ENCODE results near the gene POGZ.
A peak's percentile ranks its signal among the peaks of the same experiment; 100 is the strongest.

The POGZ gene, protein sequence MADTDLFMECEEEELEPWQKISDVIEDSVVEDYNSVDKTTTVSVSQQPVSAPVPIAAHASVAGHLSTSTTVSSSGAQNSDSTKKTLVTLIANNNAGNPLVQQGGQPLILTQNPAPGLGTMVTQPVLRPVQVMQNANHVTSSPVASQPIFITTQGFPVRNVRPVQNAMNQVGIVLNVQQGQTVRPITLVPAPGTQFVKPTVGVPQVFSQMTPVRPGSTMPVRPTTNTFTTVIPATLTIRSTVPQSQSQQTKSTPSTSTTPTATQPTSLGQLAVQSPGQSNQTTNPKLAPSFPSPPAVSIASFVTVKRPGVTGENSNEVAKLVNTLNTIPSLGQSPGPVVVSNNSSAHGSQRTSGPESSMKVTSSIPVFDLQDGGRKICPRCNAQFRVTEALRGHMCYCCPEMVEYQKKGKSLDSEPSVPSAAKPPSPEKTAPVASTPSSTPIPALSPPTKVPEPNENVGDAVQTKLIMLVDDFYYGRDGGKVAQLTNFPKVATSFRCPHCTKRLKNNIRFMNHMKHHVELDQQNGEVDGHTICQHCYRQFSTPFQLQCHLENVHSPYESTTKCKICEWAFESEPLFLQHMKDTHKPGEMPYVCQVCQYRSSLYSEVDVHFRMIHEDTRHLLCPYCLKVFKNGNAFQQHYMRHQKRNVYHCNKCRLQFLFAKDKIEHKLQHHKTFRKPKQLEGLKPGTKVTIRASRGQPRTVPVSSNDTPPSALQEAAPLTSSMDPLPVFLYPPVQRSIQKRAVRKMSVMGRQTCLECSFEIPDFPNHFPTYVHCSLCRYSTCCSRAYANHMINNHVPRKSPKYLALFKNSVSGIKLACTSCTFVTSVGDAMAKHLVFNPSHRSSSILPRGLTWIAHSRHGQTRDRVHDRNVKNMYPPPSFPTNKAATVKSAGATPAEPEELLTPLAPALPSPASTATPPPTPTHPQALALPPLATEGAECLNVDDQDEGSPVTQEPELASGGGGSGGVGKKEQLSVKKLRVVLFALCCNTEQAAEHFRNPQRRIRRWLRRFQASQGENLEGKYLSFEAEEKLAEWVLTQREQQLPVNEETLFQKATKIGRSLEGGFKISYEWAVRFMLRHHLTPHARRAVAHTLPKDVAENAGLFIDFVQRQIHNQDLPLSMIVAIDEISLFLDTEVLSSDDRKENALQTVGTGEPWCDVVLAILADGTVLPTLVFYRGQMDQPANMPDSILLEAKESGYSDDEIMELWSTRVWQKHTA (N-terminal part only)

DNA sequence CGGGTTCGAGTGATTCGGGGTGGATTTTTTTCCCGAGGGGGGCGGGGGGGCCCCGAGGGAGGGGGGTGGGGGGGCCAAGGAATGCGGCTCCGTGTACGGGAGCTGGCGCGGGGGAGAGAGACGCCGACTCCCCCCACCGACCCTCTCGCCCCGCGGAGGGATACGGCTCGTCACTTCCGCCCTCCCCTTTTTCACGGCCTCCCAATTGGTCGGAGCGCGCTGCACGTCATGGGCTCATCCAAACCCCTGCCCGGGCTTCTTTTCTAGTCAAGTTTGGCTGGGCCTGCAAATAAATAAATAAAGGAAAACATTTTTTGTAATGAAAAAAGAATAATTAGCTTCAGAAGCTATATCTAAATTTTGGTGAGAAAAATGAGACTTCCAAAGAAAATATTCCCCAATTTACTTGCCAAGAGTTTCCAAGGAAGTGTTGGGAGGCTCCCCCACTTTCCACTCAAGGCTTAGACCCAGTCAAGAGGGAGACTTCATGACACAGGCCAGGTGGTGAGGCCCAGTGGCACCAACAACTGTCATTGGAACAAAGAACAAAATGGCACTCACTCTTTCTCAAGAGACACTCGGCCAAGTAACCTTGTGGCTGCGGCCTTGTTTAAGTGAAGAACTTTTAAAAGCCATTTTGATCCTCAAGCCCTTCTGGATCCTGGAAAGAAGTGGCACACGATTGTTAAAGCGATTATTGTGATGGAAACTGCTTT lies at the start of gene POGZ:
POGZ (minus strand) TSS at position 164 of the 716 bp plus-strand sequence. CDS start 17,290 bp downstream, outside the sequence.
- peak; percentile 97 for DNase-seq

DNA sequence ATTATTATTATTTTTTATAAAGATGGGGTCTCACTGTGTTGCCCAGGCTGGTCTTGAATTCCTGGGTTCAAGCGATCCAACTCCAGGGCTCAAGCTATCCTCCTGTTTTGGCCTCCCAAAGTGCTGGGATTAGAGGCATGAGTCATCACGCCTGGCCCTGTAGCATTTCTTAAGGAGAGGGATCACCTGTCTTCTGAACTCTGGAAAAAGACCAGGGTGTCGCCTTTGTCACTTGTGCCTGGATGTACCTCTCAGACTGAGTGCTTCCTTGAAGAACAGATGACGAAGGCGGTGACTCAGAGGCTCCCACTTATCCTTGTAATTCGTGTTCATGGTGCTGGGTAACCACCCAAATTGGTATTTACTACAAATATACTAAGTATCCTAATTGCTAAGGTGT lies 49.5 kb upstream of the POGZ start:
- DNase-seq = no peak

DNA sequence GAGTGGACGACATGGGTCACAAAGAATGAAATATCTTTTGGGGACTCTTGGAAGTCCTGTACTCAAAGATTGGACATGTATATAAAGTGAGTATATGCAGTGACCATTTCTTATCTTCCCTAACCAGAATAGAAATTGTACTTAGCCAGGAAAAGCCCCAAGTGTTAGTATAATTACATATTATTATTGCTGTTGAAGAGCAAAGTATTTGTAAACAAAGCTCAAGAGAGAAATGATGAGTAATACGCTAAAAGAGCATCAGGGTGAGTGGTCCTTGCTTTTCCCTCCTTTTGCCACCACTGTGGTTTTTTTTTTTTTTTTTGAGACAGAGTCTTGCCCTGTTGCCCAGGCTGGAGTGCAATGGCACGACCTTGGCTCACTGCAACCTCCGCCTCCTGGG lies 45.5 kb upstream of the POGZ start:
- no peak for DNase-seq

DNA sequence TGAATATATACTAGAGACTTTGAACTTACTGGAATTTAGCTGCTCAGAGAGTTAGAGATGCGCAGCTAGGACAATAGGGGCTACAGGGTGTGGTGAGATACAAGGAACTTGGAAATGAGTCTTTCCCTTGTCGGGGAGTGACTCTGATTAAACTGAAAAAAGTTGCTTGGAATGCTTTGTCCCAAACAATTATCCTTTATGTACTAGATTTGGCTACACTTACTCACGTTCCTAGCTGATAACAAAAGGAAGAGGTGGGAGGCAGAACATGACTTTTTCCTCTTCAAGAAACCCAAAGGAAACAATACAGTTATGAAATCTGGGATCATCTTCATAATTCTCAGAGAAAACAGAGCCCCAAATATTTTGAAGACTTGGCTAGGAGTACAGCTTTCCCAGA lies 45.0 kb upstream of the POGZ start:
- DNase-seq = no peak

DNA sequence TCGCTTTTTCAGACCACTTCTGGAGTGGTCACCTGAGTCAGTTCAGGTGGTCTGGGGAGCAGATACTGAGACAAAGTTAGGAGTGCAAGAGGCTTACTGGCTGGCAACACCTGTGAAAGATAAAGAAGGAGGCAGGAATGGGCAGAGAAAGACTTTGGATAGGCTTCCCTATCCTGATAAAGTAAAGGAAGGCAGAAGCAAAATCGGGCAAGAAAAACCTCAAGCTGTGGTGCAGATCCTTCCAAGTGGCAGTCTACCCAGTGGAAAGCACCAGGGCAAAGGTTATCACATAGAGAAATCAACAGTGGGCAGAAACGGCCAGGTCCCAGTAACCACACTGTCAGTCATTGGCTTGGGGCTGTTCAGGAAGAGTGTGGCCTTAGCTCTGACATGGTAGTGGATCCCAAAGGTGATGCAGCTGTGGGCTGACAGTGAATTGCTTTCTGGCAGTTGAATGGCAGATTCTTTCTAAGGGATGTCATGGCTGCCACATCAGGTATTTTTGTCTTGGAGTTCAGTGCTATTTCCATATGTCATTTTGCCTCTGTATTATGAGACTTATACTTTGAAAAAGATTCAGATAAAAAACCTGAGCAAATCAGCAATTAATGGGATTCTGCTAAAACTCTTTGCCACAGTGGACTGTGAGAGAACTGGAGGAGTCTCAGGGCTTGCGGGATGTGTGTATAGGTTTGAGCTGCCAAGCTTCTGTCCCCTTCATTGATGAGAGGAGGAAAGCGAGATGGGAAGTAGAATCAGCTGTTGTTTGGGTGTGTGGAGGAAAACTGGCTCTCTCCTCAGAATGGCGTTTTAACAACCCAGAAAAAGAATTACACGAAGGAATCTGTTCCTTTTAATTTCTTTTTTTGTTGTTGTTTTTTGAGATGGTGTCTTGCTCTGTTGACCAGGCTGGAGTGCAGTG lies 43.8 kb upstream of the POGZ start:
- DNase-seq = peak; percentile 23

DNA sequence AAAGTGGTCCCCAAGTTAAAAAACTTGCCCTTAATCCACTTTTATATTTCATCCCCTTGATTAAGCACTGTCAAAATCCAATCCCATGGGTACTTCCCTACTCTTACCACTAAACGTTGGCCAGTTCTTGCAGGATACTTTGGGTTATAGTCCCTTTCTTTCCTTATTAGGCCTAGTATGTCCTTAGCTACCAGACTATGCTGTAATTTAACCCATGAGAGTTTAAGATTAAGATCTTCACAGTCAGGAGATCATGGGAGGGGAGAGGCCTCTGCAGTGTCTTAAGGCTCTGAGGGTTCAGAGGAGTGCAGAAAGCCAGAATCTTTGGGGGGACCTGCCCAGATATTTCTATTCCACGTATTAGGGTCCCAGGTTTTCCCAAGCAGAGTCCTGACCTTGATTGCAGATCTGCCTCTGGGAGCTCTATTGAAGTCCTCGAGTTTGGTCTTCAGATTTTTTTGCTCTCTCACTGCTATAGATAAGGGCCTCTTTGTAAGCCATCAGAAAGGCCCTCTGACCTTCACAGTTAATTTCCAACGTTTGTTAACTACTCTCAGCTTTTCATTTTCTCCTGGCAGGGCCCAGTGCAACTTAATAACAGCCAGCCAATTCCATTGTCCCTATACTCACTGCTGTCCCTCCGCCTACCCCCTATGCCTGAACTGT lies 42.9 kb upstream of the POGZ start:
- DNase-seq = no peak

DNA sequence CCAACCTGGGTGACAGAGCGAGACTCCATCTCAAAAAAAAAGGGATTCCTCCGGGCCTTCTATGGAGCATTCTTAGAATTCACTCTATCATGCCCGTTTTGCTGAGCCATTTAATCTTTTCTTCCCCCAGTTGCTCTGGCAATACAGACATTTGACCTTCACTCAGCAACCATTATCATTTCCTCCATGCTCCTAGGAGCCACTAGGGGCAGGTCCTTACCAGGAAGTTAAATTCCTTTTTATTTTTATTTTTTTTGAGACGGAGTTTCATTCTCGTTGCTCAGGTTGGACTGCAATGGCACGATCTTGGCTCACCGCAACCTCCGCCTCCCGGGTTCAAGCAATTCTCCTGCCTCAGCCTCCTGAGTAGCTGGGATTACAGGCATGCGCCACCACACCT lies 42.2 kb upstream of the POGZ start:
- DNase-seq = peak; percentile 42

DNA sequence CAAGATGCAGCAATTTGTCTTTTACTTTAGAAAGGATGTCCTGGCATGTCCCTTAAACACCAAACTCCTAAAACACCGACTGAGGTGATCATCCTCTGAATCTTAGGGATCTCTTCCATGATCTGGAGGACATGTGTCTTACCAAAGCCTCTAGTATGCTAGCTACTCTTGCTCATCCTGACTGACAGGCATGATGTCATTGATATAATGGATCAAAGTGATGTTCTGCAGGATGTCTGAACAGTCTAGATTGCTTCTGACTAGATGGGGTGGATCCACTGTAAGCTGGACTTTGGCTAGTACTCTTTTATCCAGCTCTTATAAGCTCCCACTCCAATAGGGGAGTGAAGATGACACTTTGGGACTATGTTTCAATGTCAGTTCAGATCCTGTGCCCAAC lies 40.6 kb upstream of the POGZ start:
- no peak for DNase-seq

DNA sequence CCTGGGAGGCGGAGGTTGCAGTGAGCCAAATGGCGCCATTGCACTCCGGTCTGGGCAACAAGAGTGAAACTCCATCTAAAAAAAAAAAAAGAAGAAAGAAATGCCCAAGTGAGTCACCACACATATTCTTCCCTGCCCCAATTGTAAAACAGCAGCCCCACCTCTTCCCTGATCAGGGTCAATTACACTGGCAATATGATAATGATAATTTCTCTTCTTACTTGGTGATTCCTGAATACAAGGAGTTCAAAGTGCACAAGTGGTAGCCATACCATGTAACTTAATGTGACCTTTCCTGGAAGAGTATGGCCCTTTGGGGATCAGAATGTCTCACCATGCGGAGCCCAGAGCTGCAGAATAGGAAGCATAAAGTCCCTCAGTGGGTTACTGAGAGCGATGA lies 40.1 kb upstream of the POGZ start:
- no peak for DNase-seq

DNA sequence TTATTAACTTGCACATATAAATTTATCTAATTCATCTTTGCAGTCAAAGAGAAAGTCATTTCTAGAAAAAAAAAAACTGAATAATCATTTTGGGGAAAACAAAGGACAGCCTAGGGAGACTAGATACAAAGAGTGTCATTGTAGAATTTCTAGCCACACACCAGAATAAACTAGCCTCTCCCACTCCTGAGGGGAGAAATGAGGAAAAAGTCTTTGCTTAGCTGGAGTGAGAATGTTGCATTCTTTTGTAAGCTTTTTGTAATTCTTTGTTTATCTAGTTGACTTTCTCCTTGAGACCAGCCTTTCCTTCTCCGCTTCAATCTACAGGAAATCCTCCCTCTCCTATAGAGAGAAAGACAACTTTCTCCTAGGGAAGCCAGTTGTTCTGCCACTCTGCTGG lies 36.0 kb upstream of the POGZ start:
- DNase-seq = no peak

DNA sequence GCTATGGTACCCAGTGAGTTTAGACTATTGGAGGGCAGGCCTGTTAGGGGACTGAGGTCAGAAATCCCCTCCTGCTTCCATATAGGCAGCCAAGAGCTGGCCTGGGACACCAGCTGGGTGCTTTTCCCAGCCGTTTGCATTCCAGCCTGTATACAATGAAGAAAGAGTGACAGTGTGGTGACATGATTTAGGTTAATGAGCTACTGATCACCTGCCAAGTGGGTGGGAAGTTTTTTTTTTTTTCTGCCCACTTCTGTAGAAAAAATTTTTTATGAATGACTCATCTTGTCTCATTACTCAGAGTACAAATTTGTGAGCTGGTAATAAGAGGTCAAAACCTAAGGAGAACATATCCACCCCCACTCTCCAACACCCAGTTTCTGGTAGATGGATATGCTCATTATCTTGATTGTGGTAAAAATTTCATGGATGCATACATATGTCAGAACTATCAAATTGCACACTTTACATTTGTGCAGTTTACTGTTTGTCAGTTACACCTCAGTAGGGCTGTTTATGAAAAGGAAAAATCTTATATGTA lies 35.5 kb upstream of the POGZ start:
- peak; percentile 46 for DNase-seq

DNA sequence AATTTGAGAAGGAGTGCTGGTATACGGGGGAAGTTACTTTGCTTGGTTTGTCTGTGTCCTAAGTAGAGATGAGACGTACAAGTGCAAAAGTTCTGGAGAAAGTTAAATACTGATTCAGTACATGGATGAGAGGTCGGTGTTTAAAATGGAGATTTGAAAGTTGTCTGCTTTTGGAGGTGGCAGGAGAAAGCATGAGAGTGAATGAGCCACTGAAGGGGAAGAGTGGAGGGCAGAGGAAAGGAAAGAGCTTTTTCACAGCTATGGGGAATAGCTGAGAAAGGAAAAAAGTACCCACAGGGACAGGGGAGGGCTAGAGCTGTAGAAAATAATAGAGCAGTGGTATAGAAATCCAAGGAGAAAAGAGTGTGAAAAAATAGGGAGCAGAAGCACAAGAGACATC lies 33.7 kb upstream of the POGZ start:
- no peak for DNase-seq

DNA sequence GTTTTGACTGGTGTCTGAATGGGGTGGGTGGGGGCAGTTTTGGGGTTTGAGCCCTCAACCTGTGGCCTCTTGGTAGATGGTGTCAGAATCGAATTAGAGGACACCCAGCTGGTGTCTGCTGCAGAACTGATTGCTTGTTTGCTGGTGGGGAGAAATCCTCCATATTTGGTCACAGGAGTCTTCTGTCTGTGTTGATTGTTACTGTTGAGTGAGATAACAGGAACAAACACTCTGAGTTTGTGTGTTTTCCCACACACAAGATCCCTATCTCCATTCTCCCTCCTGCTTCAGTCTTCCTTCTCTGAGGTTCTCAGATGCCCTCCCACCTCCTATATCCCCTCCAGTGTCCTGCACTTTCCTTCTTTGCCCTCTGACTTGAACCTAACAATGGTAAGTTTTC lies 32.8 kb upstream of the POGZ start:
- DNase-seq = no peak

DNA sequence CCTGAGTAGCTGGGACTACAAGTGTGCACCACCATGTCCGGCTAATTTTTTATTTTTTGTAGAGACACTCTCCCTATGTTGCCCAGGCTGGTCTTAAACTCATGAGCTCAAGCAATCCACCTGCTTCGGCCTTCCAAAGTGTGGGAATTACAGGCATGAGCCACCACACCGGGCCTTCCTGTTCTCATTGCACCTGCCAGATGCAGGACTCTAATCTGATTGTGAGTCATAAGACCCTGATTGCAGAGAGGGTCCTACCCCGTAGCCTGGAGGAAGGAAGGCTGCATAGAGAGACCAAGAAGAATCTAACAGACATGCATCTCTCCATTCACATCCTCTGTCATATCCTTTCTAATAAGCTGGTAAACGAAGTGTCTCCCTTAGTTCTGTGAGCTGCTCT lies 32.3 kb upstream of the POGZ start:
- no peak for DNase-seq

DNA sequence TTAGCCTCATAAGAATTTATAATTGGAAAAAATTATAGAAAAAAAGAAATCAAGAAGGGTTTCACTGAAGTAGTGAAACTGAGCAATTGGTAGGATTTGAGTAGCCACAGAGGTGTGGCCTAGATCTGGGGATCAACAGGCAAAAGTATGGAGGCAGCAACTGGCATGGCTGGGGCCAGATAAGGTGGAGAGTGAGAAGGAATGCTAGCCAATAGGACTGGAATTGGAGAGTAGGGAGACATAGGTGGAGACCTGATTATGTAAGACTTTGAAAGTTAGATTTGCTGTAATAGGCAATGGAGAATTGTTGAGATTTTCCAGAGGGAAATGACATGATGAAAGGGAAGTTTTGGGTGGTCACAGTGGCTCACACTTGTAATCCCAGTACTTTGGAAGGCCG lies 27.3 kb upstream of the POGZ start:
- DNase-seq = no peak

DNA sequence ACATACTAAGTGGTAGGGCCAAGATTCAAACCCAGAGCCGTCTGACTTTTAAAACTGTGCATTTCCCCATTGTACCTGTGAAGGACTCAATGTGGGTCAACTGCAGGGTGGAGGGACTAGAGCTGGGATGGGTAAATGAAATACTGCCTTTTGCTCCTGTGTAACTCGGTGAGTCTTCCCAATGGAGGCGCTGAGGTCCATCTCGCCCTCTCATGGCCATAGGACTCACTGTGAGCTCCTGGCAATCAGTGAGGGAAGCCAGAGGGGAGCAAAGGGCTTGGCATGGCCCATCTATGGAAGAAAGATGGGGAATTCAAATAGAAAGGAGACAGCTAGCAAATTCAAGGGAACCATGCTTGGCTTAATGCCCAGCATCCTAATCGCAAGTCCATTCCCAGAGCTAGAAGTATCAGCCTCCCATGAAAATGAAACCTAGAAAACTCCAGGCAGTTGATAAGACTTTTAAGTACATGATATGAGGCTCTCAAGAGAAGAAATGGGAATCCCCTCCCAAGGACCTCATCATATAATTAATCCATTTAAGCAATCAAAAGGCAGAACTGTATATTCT lies 26.5 kb upstream of the POGZ start:
- DNase-seq = no peak

DNA sequence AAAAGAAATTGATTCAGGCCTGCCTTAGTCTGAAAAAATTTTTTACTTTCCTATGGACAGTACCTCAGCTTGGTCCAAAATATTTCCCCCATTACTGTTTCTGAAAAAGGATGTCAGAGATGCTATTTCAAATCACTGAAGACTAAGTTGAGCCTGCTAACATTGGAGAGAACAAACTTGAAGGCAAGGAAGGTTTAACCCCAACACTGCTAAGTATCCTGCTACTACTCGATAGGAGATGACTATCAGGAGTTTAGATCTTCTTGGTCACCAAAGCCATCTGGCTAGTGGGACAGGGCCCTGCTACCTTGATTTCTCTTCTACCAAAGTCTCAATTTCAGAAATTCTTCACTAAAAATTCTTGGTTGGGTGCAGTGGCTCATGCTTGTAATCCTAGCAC lies 22.7 kb upstream of the POGZ start:
- DNase-seq = no peak

DNA sequence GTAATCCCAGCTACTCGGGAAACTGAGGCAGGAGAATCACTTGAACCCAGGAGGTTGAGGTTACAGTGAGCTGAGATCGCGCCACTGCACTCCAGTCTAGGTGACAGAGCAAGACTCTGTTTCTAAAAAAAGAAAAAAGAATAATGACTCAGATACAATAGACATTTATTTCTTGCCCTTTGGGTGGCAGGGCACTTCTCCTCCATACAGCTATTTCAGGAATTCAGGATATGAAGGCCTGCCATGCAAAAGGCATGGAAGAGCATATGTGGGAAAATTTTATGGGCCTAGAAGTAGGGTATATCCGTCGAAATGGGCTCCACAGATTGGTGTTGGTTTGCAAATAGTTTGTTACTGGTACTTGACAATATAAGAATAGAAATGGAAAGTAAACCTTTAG lies 20.2 kb upstream of the POGZ start:
- no peak for DNase-seq

DNA sequence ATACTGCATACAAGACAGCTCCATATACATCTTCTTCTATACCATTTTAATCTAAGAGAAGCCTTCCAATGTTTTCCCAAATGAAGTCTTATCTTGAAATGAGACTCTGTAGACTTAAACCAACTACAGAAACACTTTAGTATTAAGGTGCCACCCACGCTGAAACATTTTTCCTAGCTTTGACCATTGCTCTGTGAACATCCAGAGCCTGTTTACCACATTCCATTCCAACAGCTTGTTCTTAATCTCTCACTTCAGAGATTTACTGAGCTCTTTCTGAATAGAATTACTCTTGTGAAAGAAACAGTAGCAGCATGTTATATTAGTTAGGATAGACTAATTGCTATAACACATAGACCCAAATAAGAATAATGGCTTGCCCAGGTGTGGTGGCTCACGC lies 19.6 kb upstream of the POGZ start:
- no peak for DNase-seq

DNA sequence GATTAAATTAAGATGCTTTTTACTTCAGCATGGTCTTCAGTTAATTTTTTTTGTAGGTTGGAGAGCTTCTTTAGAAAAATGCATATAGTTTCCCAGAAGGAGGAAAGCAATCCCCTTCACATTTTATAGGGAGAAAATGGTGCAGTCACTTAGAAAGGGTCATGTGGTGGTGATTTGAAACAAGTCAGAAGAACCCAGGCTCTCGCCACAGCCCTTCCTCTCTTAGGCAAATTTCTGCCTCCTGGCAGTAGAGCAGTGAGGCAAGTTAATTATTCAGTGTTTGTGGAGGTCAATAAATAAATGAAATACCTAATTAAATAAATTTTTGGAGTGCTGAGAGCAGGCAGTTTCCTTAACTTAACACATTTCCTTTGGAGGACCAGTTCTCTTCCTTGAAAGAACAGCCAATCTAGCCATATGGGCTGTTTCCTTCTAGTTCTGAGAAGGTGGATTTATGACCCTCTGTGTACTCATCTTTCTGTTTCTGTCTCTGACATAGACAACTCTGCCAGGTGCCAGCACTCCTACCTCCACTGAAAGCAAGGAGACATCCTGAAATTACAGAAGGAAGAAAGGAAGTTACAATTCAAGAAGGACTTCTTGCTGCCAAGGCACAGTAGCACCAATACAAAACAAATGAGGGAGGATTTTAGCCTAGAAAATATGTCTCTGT lies 19.0 kb upstream of the POGZ start:
- DNase-seq = no peak
